MCF 10A (cell line): ENCODE results near the gene LIG3. TPM values are rescaled to one million over a fixed set of nuclear protein-coding genes. Genes with fewer than 3 reads are reported as not detected.

Experiments
- BruUV-seq: library from RNA; stranded (reverse); fragments of 400-500 nt; replicated peaks from 2 replicates; lab custom pipeline; 2021; lab: Mats Ljungman, UMichigan
- CTCF ChIA-PET: fragments of 300-600 bp; sonication (Branson Sonifier 250); formaldehyde crosslinking; extraction: SDS; loops from one replicate; lab custom pipeline; 2021; ENCODE audit warnings: antibody characterized with exemption, inconsistent platforms; lab: Yijun Ruan, JAX
- POLR2A ChIA-PET: fragments of 300-600, 350-650 bp; sonication (Branson Sonifier 250); formaldehyde crosslinking; extraction: SDS; loops from one replicate; lab custom pipeline; 2020; ENCODE audit warnings: antibody characterized with exemption, inconsistent platforms; lab: Yijun Ruan, JAX
- DNase-seq: peaks from one replicate; pipeline ENCODE4 v3.0.0-alpha.2; 2018; ENCODE audit not compliant: unreplicated experiment
- H3K27ac Mint-ChIP-seq: one replicate; pipeline ENCODE4 v1.8.0; 2022; ENCODE audit warnings: mild to moderate bottlenecking, low read depth, mixed read lengths; ENCODE audit not compliant: unreplicated experiment
- H3K27me3 Mint-ChIP-seq: one replicate; pipeline ENCODE4 v1.8.0; 2022; ENCODE audit warnings: mixed read lengths; ENCODE audit not compliant: insufficient read depth, unreplicated experiment
- H3K36me3 Mint-ChIP-seq: one replicate; pipeline ENCODE4 v1.8.0; 2022; ENCODE audit warnings: mild to moderate bottlenecking, moderate library complexity, mixed read lengths; ENCODE audit not compliant: insufficient read depth, unreplicated experiment
- H3K4me1 Mint-ChIP-seq: one replicate; pipeline ENCODE4 v1.8.0; 2022; ENCODE audit warnings: mixed read lengths; ENCODE audit not compliant: insufficient read depth, unreplicated experiment
- H3K4me3 Mint-ChIP-seq: one replicate; pipeline ENCODE4 v1.8.0; 2022; ENCODE audit warnings: mild to moderate bottlenecking, moderate library complexity, mixed read lengths; ENCODE audit not compliant: unreplicated experiment
- H3K9me3 Mint-ChIP-seq: one replicate; pipeline ENCODE4 v1.8.0; 2022; ENCODE audit warnings: mixed read lengths; ENCODE audit not compliant: unreplicated experiment
- intact Hi-C: fragments of 100-400 bp; cut with micrococcal nuclease; formaldehyde crosslinking; loops from 2 replicates; pipeline ENCODE4 v1.14.1; 2022
- total RNA-seq: library from RNA; stranded (reverse); gene quantifications from 2 replicates; pipeline ENCODE4 v1.2.3, GENCODE V29; 2022
- TF ChIP-seq, protein P1 (sequence below): fragments of 200-600 bp; IDR thresholded peaks from one replicate; pipeline ENCODE4 v1.8.0; 2022; ENCODE audit warnings: antibody characterized with exemption, mild to moderate bottlenecking; ENCODE audit not compliant: unreplicated experiment

Gene LIG3
- total RNA-seq, 1 experiment from 2014 or later = 39.7 TPM

DNA sequence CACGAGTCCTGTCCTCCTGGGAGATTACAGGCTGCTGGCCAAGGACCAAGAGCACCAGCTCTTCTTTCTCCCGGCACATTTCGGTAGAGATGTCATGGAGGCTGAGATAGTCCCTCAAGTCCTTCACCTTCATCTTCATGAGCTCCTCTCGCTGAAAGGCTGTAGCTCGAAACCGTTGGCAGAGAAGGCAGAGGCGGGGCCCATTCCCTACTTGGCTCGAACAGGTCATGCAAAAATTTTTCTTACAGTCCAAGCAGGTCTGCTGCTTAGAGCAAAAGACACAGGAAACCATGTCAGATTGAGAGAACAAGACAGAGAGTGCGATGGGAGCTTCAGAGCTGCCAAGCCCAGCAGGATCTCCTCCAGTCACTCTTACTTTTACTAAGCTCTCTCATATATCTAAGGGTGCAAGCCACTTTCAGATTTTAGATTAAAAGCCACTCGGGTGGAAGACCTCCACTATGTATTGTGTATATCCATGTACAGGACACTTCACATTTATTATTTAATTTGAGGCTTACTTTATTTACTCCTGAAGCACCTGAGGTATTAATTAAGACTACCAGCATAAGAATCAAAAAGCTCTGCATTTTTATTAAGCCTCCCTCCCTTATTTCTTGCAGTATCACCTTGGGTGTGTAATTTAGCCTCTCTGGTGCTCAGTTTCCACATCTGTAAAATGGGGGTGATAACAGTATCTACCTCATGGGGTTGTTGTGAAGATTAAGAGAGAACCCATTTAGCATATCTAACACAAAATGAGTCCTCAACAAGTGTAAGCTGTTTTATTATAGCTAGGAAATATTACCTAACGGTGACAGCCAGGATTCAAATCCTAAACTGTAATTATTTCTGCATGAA, 41.4 kb downstream of the LIG3 start:
- Mint-ChIP-seq H3K9me3 (no peaks in the 10 kb centered on the region), H3K27me3 (no peaks in the 10 kb centered on the region), H3K4me3 (no peak overlapping the region), H3K4me1 (peaks cover 19% of the 10 kb centered on the region), H3K36me3 (peaks cover 10% of the 10 kb centered on the region), H3K27ac (peak overlapping the region; percentile 39)
- DNase-seq = no peak
- ChIA-PET CTCF (interaction anchor here (0.5 to 2.9 kb wide), 11 partner anchors 23 to 876 kb away, joined by 3 to 12 read pairs (median 3); partner anchors contain the start of genes RAD51D and RFFL), POLR2A (interaction anchor here (1.4 to 3.6 kb wide), 5 partner anchors 42 to 556 kb away, joined by 3 to 28 read pairs (median 7); partner anchors contain the start of gene RFFL)
- intact Hi-C loops = loop anchor here (5.0 kb wide), 1 partner anchor 66 kb away; no protein-coding TSS in a partner anchor
- TF ChIP-seq, protein P1, sequence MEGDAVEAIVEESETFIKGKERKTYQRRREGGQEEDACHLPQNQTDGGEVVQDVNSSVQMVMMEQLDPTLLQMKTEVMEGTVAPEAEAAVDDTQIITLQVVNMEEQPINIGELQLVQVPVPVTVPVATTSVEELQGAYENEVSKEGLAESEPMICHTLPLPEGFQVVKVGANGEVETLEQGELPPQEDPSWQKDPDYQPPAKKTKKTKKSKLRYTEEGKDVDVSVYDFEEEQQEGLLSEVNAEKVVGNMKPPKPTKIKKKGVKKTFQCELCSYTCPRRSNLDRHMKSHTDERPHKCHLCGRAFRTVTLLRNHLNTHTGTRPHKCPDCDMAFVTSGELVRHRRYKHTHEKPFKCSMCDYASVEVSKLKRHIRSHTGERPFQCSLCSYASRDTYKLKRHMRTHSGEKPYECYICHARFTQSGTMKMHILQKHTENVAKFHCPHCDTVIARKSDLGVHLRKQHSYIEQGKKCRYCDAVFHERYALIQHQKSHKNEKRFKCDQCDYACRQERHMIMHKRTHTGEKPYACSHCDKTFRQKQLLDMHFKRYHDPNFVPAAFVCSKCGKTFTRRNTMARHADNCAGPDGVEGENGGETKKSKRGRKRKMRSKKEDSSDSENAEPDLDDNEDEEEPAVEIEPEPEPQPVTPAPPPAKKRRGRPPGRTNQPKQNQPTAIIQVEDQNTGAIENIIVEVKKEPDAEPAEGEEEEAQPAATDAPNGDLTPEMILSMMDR = no peak
- BruUV-seq = no TSS peak

DNA sequence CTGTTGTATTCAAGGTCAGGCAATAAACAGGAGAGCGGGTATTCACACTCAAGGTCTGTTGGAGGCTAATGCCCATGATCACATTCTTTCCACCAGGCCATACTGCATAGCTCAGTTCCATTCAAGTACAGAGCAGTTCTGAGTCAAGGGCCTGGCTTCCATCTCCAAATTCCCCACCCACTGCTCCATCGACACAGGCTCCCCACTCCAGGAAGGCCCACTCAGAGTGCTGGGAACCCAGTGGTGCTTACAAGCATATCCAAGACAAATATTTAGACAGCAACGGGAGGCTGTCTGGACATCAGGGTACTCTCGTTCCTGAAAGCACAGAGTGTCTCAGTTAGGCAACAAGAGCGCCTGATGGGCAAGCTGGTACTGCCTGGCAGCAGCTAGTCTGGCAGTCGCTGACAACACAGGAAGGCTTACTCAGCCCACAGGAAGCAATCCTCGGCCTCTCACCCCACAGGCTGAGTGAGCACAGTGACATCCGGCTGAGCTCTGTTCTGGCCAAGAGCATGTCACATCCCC, 42.3 kb downstream of the LIG3 start:
- no TSS peak for BruUV-seq
- intact Hi-C loops = loop anchor here (5.0 kb wide), 1 partner anchor 65 kb away; no protein-coding TSS in a partner anchor
- H3K27me3 Mint-ChIP-seq = no peaks in the 10 kb centered on the region

DNA sequence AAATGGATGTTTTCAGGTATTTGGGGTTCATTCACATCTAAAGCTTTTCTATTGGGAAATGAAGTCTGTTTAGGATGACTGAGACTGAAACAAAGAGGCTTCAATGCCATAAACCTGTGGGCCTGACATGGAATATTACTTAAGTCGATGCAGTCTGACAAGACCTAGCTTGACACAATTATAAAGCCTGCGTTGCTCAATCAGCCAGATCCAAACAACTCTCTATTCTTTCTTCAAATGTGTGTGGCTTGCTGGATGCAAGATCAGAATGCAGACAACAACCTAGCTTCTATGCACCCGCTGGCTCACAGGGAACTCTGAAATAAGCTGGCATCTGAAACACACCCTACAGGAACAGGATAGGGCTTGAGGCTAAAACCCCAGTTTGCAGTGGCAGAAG, 43.2 kb downstream of the LIG3 start:
- Mint-ChIP-seq H3K4me3 (no peak overlapping the region), H3K4me1 (peaks cover 19% of the 10 kb centered on the region), H3K27ac (peak overlapping the region; percentile 39), H3K36me3 (peaks cover 10% of the 10 kb centered on the region), H3K9me3 (no peaks in the 10 kb centered on the region), H3K27me3 (no peaks in the 10 kb centered on the region)
- TF ChIP-seq, protein P1 = no peak
- peak; percentile 35 for DNase-seq
- intact Hi-C loops = loop anchor here (5.0 kb wide), 1 partner anchor 64 kb away; no protein-coding TSS in a partner anchor
- ChIA-PET POLR2A (interaction anchor here (1.1 to 3.6 kb wide), 9 partner anchors 9 to 70 kb away, joined by 3 to 28 read pairs (median 5); partner anchors contain the start of genes LIG3 and RFFL), CTCF (interaction anchor here (1.8 to 2.9 kb wide), 3 partner anchors 41 to 96 kb away, joined by 5 to 12 read pairs (median 9); partner anchors contain the start of genes RAD51D and RFFL)
- no TSS peak for BruUV-seq

More for the DNA sequence above, 42.3 kb downstream of the LIG3 start:
- Mint-ChIP-seq H3K27ac (peak overlapping the region; percentile 39), H3K9me3 (no peaks in the 10 kb centered on the region), H3K4me3 (no peak overlapping the region), H3K36me3 (peaks cover 10% of the 10 kb centered on the region), H3K4me1 (peaks cover 19% of the 10 kb centered on the region)
- peak; percentile 79 for DNase-seq
- ChIA-PET CTCF (interaction anchor here (0.6 to 2.9 kb wide), 6 partner anchors 22 to 97 kb away, joined by 3 to 12 read pairs (median 4); partner anchors contain the start of genes RAD51D and RFFL), POLR2A (interaction anchor here (0.6 to 3.6 kb wide), 11 partner anchors 8 to 555 kb away, joined by 3 to 28 read pairs (median 4); partner anchors contain the start of genes LIG3 and RFFL)
- TF ChIP-seq, protein P1 = no peak
